GM12872 (cell line): ENCODE data around the gene GFRA3.

Experiments used
- TF ChIP-seq, protein P1 (sequence below): IDR thresholded peaks from 3 replicates; pipeline ENCODE4 v1.5.1; 2011; ENCODE audit warnings: low read depth, mild to moderate bottlenecking, low read length, moderate library complexity; ENCODE audit not compliant: insufficient read depth

The GFRA3 gene

GRCh38 chr5:138230981-138231589 is 43.3 kb downstream of the GFRA3 start:
- TF ChIP-seq, protein P1, sequence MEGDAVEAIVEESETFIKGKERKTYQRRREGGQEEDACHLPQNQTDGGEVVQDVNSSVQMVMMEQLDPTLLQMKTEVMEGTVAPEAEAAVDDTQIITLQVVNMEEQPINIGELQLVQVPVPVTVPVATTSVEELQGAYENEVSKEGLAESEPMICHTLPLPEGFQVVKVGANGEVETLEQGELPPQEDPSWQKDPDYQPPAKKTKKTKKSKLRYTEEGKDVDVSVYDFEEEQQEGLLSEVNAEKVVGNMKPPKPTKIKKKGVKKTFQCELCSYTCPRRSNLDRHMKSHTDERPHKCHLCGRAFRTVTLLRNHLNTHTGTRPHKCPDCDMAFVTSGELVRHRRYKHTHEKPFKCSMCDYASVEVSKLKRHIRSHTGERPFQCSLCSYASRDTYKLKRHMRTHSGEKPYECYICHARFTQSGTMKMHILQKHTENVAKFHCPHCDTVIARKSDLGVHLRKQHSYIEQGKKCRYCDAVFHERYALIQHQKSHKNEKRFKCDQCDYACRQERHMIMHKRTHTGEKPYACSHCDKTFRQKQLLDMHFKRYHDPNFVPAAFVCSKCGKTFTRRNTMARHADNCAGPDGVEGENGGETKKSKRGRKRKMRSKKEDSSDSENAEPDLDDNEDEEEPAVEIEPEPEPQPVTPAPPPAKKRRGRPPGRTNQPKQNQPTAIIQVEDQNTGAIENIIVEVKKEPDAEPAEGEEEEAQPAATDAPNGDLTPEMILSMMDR: no peak

DNA sequence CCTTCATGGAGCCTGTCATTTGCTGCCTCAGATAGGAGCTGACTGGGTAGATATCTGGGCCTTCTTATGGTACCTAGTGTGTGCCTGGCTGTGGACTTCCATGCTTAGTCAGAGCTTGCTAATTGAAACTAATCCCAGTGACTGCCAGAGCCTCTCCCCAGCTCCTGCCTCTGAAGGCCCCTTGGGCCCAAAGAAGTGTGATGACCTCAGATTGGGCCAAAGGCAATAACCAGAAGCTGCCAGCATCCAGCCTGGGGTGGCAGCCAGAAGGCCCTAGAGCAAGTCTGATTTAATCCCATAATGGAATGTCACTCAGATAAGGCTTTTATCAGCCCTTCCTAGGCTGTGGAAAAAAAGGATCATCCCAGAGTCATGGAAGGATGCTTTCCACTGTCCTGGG is 44.2 kb downstream of the GFRA3 start:
- TF ChIP-seq, protein P1: no peak

DNA sequence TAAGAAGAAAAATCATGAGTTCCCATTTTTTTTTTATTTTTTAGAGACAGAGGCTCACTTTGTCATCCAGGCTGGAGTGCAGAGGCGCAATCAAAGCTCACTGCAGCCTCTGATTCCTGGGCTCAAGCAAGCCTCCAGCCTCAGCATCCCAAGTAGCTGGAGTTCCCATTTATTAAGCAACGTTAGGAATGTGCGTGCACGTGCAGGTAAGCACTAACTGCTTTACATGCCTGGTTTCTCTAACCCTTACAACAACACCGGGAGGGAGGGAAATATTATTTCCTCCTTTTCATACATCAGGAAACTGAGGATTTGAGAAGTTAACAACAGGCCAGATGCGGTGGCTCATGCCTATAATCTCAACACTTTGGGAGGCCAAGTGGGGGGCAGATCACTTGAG is 45.0 kb downstream of the GFRA3 start:
- TF ChIP-seq, protein P1: no peak

GRCh38 chr5:138226910-138227309 is 47.5 kb downstream of the GFRA3 start:
- TF ChIP-seq, protein P1: no peak

- TF ChIP-seq, protein P1: no peak
Observed at GRCh38 chr5:138224712-138225111, 49.7 kb downstream of the GFRA3 start.

DNA sequence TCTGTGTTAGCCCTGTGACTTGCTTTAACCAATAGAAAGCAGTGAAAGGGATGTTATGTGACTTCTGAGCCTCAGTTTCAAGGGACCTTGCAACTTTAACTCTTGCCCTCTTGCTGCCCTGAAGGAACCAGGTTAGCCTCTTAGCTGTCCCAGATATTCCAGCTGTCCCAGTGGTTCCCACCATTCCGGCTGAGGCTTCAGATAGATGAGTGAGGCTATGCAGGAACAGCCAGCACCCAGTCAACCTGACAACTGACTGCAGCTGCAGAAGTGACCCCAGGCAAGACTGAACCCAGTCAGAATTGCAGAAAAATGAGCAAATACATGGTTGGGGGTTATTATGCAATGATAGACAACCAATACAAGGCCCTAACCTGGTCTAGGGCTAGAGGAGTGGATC is 50.9 kb downstream of the GFRA3 start:
- TF ChIP-seq, protein P1: no peak

- TF ChIP-seq, protein P1: no peak
Observed at GRCh38 chr5:138216799-138217198, 57.6 kb downstream of the GFRA3 start.
